GM18870 (cell line): ENCODE data around the gene TNFRSF13B.
"Not testable (repeated sequence)": the region's sequence is repeated elsewhere in the genome, so short reads cannot be mapped to it uniquely, and the experiment has no call there.

Experiments used
- ATAC-seq: cut with Tn5 transposase; IDR thresholded peaks from one replicate; pipeline ENCODE4 v1.9.1; 2021; ENCODE audit warnings: moderate library complexity; ENCODE audit not compliant: unreplicated experiment

TNFRSF13B gene

GRCh38 chr17:16971458-16972338 is at the start of gene TNFRSF13B:
Gene TNFRSF13B, minus strand, starts transcription at chr17:16972118. Its CDS starts 43 bp downstream, at chr17:16972075.
- no peak for ATAC-seq

- ATAC-seq = no peak
These were observed 49.4 kb upstream of the TNFRSF13B start for GRCh38 chr17:17021194-17021863.

GRCh38 chr17:17020821-17021193 is 48.9 kb upstream of the TNFRSF13B start:
- no peak for ATAC-seq

- ATAC-seq = no peak
These were observed 48.1 kb upstream of the TNFRSF13B start for GRCh38 chr17:17019891-17020456.

- ATAC-seq = no peak
These were observed 47.5 kb upstream of the TNFRSF13B start for GRCh38 chr17:17019430-17019762.

GRCh38 chr17:17018612-17019429 is 46.9 kb upstream of the TNFRSF13B start:
- ATAC-seq = no peak

- no peak for ATAC-seq
These were observed 46.1 kb upstream of the TNFRSF13B start for GRCh38 chr17:17018021-17018441.

GRCh38 chr17:17017343-17018014 is 45.6 kb upstream of the TNFRSF13B start:
- no peak for ATAC-seq

- not testable (repeated sequence) for ATAC-seq
These were observed 44.6 kb upstream of the TNFRSF13B start for GRCh38 chr17:17016199-17017197.

- ATAC-seq = no peak
These were observed 43.3 kb upstream of the TNFRSF13B start for GRCh38 chr17:17015230-17015629.

GRCh38 chr17:17014748-17015124 is 42.8 kb upstream of the TNFRSF13B start:
- not testable (repeated sequence) for ATAC-seq

GRCh38 chr17:17013828-17014747 is 42.2 kb upstream of the TNFRSF13B start:
- not testable (repeated sequence) for ATAC-seq

- ATAC-seq = not testable (repeated sequence)
These were observed 39.4 kb upstream of the TNFRSF13B start for GRCh38 chr17:17011043-17011907.

GRCh38 chr17:17010545-17011034 is 38.7 kb upstream of the TNFRSF13B start:
- not testable (repeated sequence) for ATAC-seq

- not testable (repeated sequence) for ATAC-seq
These were observed 38.1 kb upstream of the TNFRSF13B start for GRCh38 chr17:17009972-17010371.

- ATAC-seq = not testable (repeated sequence)
These were observed 36.9 kb upstream of the TNFRSF13B start for GRCh38 chr17:17008621-17009397.
